Fibroblast of the aortic adventitia (primary cell): ENCODE measurements around the gene MATK. TPM values are rescaled to one million over a fixed set of nuclear protein-coding genes. Genes with fewer than 3 reads are reported as not detected.

Experiments used
- DNase-seq: peaks from one replicate; pipeline ENCODE4 v3.0.0-alpha.2; 2010; ENCODE audit warnings: low read depth
- H3K4me3 ChIP-seq: 2 replicates; pipeline ENCODE4 v1.5.1; 2011; ENCODE audit warnings: low read depth, mild to moderate bottlenecking, control low read depth, low read length, moderate library complexity
- total RNA-seq: library from RNA; depleted of rRNA; stranded (reverse); fragments of >200 nt; gene quantifications from 2 replicates; pipeline ENCODE4 v1.2.3, GENCODE V29; 2012; ENCODE audit warnings: low replicate concordance
- TF ChIP-seq, protein P1 (sequence below): IDR thresholded peaks from 2 replicates; pipeline ENCODE4 v1.5.1; 2011; ENCODE audit warnings: mild to moderate bottlenecking, low read length, control low read depth, inconsistent platforms; ENCODE audit not compliant: insufficient read depth

Gene MATK
- total RNA-seq, 1 donor: not detected

DNA sequence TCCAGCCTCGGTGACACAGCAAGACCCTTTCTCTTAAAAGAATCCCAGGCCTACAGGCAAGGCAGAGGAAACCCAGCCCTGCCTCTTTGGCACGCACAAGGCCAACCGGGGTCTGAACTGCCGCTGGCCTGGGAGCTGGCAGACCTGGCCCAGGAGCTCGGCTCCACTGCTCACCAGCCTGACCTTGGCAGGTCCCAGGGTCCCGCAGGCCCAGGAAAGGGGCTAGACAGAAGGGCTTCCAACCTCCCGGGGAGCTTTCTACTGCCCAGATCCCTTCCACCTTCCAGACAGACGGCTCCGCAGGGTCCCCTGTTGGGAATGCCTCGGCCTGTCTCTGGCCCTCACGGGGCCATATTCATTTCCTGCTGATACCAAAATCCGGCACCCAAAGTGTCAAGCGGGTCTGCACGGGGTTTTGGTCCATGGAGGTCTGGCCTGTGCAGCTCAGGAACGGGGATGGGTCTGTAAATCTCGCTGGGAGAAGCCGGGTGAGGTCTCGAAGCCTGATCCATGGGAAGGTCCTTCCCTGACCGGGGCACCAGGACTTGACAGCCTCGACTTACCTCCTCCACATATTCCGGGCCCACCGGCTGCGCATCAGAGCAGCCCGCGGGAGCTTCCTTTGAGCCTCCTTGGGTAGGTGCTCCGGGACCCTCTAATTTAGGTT lies 36.6 kb upstream of the MATK start:
- H3K4me3 ChIP-seq: no peak overlapping the region
- TF ChIP-seq, protein P1, sequence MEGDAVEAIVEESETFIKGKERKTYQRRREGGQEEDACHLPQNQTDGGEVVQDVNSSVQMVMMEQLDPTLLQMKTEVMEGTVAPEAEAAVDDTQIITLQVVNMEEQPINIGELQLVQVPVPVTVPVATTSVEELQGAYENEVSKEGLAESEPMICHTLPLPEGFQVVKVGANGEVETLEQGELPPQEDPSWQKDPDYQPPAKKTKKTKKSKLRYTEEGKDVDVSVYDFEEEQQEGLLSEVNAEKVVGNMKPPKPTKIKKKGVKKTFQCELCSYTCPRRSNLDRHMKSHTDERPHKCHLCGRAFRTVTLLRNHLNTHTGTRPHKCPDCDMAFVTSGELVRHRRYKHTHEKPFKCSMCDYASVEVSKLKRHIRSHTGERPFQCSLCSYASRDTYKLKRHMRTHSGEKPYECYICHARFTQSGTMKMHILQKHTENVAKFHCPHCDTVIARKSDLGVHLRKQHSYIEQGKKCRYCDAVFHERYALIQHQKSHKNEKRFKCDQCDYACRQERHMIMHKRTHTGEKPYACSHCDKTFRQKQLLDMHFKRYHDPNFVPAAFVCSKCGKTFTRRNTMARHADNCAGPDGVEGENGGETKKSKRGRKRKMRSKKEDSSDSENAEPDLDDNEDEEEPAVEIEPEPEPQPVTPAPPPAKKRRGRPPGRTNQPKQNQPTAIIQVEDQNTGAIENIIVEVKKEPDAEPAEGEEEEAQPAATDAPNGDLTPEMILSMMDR: no peak
- no peak for DNase-seq

DNA sequence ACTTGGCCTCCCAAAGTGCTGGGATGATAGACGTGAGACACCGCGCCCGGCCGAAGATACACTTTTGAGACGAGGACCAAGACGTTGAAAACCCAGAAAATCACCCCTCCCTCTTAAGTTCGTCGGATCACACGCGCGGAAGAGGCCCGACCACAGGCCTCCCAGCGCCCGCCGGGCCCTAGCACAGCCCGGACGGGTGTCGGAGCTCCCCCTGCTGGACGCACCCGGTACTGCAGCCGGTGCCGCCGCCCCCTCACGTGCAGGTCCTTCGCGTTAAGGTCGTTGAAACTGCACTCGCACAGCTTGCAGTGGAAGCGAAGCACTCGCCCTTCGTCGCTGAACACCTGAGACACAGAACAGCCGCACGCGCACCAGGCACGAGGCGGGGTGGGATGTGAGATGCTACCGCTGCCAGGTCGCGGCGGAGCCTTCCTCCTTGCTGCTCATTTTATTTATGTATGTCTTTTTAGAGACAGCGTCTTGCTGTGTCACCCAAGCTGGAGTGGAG lies 35.7 kb upstream of the MATK start:
- TF ChIP-seq, protein P1: peak; percentile 89
- peak; percentile 8 for DNase-seq
- no peak overlapping the region for H3K4me3 ChIP-seq

DNA sequence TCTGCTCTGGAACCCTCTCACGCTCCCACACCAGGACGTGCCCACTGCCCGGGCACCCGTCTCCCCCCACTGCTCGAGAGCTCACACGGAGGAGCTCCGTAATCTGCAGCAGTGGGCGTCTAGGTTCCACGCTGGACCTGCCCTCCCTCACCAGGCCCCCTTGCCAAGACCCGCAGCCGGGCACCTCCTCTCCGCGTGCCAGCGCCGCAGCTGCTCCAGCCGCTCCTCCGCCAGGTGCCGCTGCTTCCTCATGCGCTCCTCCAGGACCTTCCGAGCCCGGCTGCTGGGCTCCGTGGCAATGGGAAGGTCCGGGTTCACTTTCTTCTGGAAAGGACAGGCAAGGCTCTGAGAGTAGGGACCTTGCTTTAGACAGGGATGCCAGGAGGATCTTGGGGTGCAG lies 35.0 kb upstream of the MATK start:
- no peak overlapping the region for H3K4me3 ChIP-seq
- TF ChIP-seq, protein P1: no peak

DNA sequence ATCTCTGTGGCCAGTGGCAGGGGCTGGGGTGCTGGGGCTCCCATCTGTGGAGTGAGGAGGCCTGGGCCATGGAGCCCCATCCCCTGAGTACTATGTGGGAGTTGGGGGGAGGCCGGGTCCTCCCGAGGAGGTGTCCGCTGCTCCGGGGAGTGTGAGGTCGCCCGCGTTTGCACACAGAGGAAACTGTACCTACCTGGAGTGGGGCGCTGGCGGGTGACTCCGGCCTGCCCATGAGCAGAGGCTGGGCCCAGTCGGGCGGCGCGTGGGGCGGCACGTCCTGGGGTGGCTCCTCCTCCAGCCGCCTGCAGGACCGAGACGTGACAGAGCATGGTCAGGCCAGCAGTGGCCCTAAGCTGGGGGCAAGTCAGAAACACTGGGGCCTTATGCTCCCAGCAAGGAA lies 33.8 kb upstream of the MATK start:
- no peak for DNase-seq
- no peak overlapping the region for H3K4me3 ChIP-seq
- TF ChIP-seq, protein P1: no peak

More for the DNA sequence above, 35.0 kb upstream of the MATK start:
- no peak for DNase-seq

DNA sequence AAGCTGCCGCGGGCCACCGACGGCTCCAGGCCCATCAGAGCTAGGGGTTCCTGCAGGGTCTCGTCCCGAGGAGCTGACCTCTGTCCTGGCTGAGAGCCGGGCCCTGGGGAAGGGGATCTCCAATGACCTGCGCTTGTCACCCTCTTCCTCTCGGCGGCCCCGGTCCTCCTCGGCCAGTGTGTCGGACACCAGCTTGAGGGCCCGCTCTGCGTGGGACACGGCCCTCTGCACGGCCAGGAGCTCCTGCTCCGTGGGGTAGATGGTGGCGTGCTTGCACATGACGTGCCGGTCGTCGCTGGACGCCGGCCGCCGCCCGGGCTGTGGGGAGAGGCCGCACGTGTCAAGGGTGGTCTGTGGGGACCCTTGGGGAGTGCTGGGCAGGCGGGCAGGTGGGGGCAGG lies 32.7 kb upstream of the MATK start:
- no peak overlapping the region for H3K4me3 ChIP-seq
- TF ChIP-seq, protein P1: no peak
- no peak for DNase-seq

DNA sequence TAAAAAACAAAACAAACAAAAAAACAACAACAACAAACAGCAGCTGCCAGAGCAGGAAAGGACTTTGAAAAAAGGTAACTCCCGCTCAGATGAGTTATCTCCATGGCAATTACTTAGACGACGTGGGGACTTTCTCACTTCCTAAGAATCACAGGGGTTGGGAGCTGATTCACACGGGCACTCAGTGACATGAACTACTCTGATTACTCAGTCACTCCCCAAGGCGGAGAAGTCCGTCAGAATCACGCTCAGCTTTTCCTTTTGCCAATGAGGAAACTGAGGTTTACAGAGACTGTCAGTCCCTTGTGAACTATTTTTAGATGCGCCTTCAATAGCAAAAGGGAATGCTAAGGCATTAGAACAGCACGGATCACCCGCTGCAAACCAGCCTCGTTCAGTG lies 32.3 kb upstream of the MATK start:
- DNase-seq: peak; percentile 14
- no peak overlapping the region for H3K4me3 ChIP-seq
- TF ChIP-seq, protein P1: no peak

DNA sequence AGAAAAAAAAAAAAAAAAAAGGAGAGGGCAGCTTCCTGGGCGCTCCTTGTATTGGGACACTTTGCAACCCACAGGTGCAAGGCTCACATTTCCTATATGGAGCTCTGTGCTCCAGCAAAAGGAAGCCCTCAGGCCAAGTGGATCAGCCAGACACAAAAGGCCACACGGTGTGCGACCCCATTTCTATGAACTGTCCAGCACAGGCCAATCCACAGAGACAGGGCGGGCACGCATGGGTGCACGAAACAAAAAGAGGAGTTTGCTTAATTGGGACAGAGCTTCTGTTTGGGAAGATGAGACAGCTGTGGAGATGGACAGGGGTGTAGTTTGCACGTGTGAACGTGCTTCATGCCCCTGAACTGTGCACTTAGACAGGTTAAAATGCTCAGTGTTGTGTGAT lies 31.6 kb upstream of the MATK start:
- no peak overlapping the region for H3K4me3 ChIP-seq
- TF ChIP-seq, protein P1: no peak
- DNase-seq: no peak
